H1 (cell line): Measurements from ENCODE around the gene DIS3L. TPM values are rescaled to one million over a fixed set of nuclear protein-coding genes. Genes with fewer than 3 reads are reported as not detected.

Experiments
- CTCF ChIA-PET: fragments of 300-600 bp; sonication (Branson Sonifier 250); formaldehyde crosslinking; loops from one replicate; lab custom pipeline; 2021; ENCODE audit not compliant: partially characterized antibody; lab: Charles Lee
- POLR2A ChIA-PET: fragments of 300-600 bp; sonication (Branson Sonifier 250); formaldehyde crosslinking; loops from one replicate; lab custom pipeline; 2021; ENCODE audit warnings: inconsistent platforms; ENCODE audit not compliant: partially characterized antibody; lab: Charles Lee
- DNase-seq, 2 experiments: peaks; one replicate each; pipeline versions ENCODE4 v3.0.0 to v3.0.0-alpha.2; 2010 to 2022; ENCODE audit warnings: low spot score in 2 of 2, low read depth in 1 of 2, mixed read lengths in 1 of 2
- FAIRE-seq: peaks from 2 replicates; lab custom pipeline; 2011; peaks lifted over from hg19 to GRCh38; lab: Jason Lieb, UNC
- H2AFZ ChIP-seq: 2 replicates; pipeline ENCODE4 v1.8.1; 2012; ENCODE audit warnings: low read length, inconsistent platforms
- H2AK5ac ChIP-seq: 2 replicates; pipeline ENCODE4 v1.6.1; 2013; ENCODE audit warnings: low read depth, low read length
- H2BK120ac ChIP-seq: replicated peaks from 2 replicates; pipeline ENCODE3; 2013; ENCODE audit warnings: low read depth, low read length, inconsistent platforms
- H2BK12ac ChIP-seq: 2 replicates; pipeline ENCODE4 v1.6.1; 2013; ENCODE audit warnings: low read depth, low read length
- H2BK15ac ChIP-seq: 2 replicates; pipeline ENCODE4 v1.6.1; 2013; ENCODE audit warnings: low read length
- H2BK20ac ChIP-seq: 2 replicates; pipeline ENCODE4 v1.6.1; 2013; ENCODE audit warnings: low read length
- H2BK5ac ChIP-seq: 2 replicates; pipeline ENCODE4 v1.6.1; 2013; ENCODE audit warnings: low read depth, low read length
- H3K14ac ChIP-seq: 2 replicates; pipeline ENCODE4 v1.6.1; 2013; ENCODE audit warnings: inconsistent platforms; ENCODE audit not compliant: insufficient read length
- H3K18ac ChIP-seq: 2 replicates; pipeline ENCODE4 v1.6.1; 2013; ENCODE audit warnings: low read length; ENCODE audit errors: extremely low read depth
- H3K23ac ChIP-seq: 2 replicates; pipeline ENCODE4 v1.6.1; 2013; ENCODE audit warnings: inconsistent platforms; ENCODE audit not compliant: insufficient read length
- H3K23me2 ChIP-seq: 2 replicates; pipeline ENCODE4 v1.6.1; 2013; ENCODE audit warnings: low read depth, low read length
- H3K27ac ChIP-seq: 2 replicates; pipeline ENCODE4 v1.6.1; 2011; ENCODE audit warnings: low read depth, low read length, inconsistent platforms
- H3K27me3 ChIP-seq, 4 experiments: replicated peaks in 1 of 4; 1 replicate in 1 of 4; 2 replicates in 3 of 4; pipeline versions ENCODE4 v1.6.1 to v1.8.1; 2011 to 2013; ENCODE audit warnings: low read length in 3 of 4, mild to moderate bottlenecking in 3 of 4, inconsistent platforms in 2 of 4, mixed read lengths in 2 of 4, moderate library complexity in 1 of 4; ENCODE audit not compliant: control insufficient read depth in 3 of 4, insufficient read depth in 3 of 4; ENCODE audit errors: extremely low read depth in 1 of 4
- H3K36me3 ChIP-seq, 4 experiments: 2 replicates each; pipeline versions ENCODE4 v1.6.1 to v1.8.1; 2011 to 2013; ENCODE audit warnings: mild to moderate bottlenecking in 4 of 4, low read length in 3 of 4, moderate library complexity in 2 of 4, control low read depth in 1 of 4, inconsistent platforms in 1 of 4; ENCODE audit not compliant: insufficient read depth in 4 of 4, control insufficient read depth in 2 of 4
- H3K4ac ChIP-seq: replicated peaks from 2 replicates; pipeline ENCODE3; 2013; ENCODE audit warnings: low read length, low read depth, mixed read lengths, inconsistent platforms; ENCODE audit not compliant: insufficient read length
- H3K4me1 ChIP-seq, 4 experiments: replicated peaks in 1 of 4; 1 replicate in 1 of 4; 2 replicates in 3 of 4; pipeline versions ENCODE4 v1.6.1 to v1.8.1; 2011 to 2013; ENCODE audit warnings: low read length in 3 of 4, inconsistent platforms in 2 of 4, mixed read lengths in 1 of 4; ENCODE audit not compliant: insufficient read depth in 4 of 4, control insufficient read depth in 3 of 4
- H3K4me2 ChIP-seq, 2 experiments: 2 replicates each; pipeline versions ENCODE4 v1.6.1 to v1.8.1; 2011 to 2013; ENCODE audit warnings: low read depth in 2 of 2, low read length in 2 of 2, control low read depth in 1 of 2, inconsistent platforms in 1 of 2, mild to moderate bottlenecking in 1 of 2; ENCODE audit not compliant: insufficient read depth in 1 of 2
- H3K4me3 ChIP-seq, 4 experiments: fragments of 200-600, 300-600 bp in 1 of 4; sonication (generic), shearing (Covaris generic), sonication (Bioruptor Twin) in 1 of 4; 2 replicates each; pipeline versions ENCODE4 v1.5.1 to v1.8.1; 2011 to 2016; ENCODE audit warnings: low read length in 4 of 4, low read depth in 3 of 4, control low read depth in 2 of 4, inconsistent platforms in 2 of 4, mild to moderate bottlenecking in 2 of 4, mixed read lengths in 1 of 4, moderate library complexity in 1 of 4; ENCODE audit not compliant: insufficient read depth in 2 of 4; ENCODE audit errors: extremely low read depth in 1 of 4
- H3K56ac ChIP-seq: replicated peaks from 2 replicates; pipeline ENCODE3; 2013; ENCODE audit warnings: low read depth, mild to moderate bottlenecking, mixed read lengths, low read length, inconsistent platforms; ENCODE audit not compliant: insufficient read length
- H3K79me1 ChIP-seq: 2 replicates; pipeline ENCODE4 v1.6.1; 2013; ENCODE audit warnings: low read depth, low read length, control low read depth
- H3K79me2 ChIP-seq, 2 experiments: 2 replicates each; pipeline versions ENCODE4 v1.6.1 to v1.8.1; 2012 to 2013; ENCODE audit warnings: low read length in 2 of 2, mild to moderate bottlenecking in 2 of 2, inconsistent platforms in 1 of 2; ENCODE audit not compliant: insufficient read depth in 2 of 2, control insufficient read depth in 1 of 2
- H3K9ac ChIP-seq, 4 experiments: replicated peaks in 1 of 4; 1 replicate in 1 of 4; 2 replicates in 3 of 4; pipeline versions ENCODE4 v1.6.1 to v1.8.1; 2011 to 2013; ENCODE audit warnings: low read depth in 3 of 4, low read length in 3 of 4, control low read depth in 2 of 4, mild to moderate bottlenecking in 2 of 4, moderate library complexity in 2 of 4, inconsistent platforms in 1 of 4; ENCODE audit errors: extremely low read depth in 1 of 4
- H3K9me3 ChIP-seq, 2 experiments: 2 replicates each; pipeline versions ENCODE4 v1.6.1 to v1.8.1; 2012 to 2013; ENCODE audit warnings: mild to moderate bottlenecking in 2 of 2, moderate library complexity in 2 of 2, control low read depth in 1 of 2, inconsistent platforms in 1 of 2, low read depth in 1 of 2, low read length in 1 of 2, mixed read lengths in 1 of 2; ENCODE audit not compliant: insufficient read depth in 2 of 2
- H4K20me1 ChIP-seq, 2 experiments: replicated peaks in 1 of 2; 2 replicates each; pipeline versions ENCODE3 to v1.8.1; 2011 to 2013; ENCODE audit warnings: inconsistent platforms in 2 of 2, low read length in 2 of 2, mild to moderate bottlenecking in 1 of 2; ENCODE audit not compliant: insufficient read depth in 2 of 2, control insufficient read depth in 1 of 2
- H4K5ac ChIP-seq: 2 replicates; pipeline ENCODE4 v1.6.1; 2013; ENCODE audit warnings: low read length, low read depth, mixed read lengths, inconsistent platforms; ENCODE audit not compliant: insufficient read length
- H4K8ac ChIP-seq: 2 replicates; pipeline ENCODE4 v1.8.0; 2013; ENCODE audit warnings: mild to moderate bottlenecking, moderate library complexity, low read length, inconsistent platforms; ENCODE audit not compliant: insufficient read depth; ENCODE audit errors: extremely low read depth
- H4K91ac ChIP-seq: replicated peaks from 2 replicates; pipeline ENCODE3; 2013; ENCODE audit warnings: low read length, mixed read lengths, inconsistent platforms; ENCODE audit not compliant: insufficient read length
- CEBPB ChIP-seq: IDR thresholded peaks from 2 replicates; pipeline ENCODE4 v1.6.1; 2012; ENCODE audit warnings: low read depth, low read length
- CHD1 ChIP-seq: IDR thresholded peaks from 2 replicates; pipeline ENCODE4 v1.6.1; 2012; ENCODE audit warnings: low read depth, low read length, improper control_type of control experiment
- EGR1 ChIP-seq: IDR thresholded peaks from 2 replicates; pipeline ENCODE4 v1.6.1; 2011; ENCODE audit warnings: low read depth, low read length, borderline replicate concordance
- EZH2 ChIP-seq: fragments of 200-600 bp; sonication (generic); IDR thresholded peaks from 2 replicates; pipeline ENCODE4 v1.7.1; 2012; ENCODE audit warnings: low read depth, mild to moderate bottlenecking, moderate library complexity, low read length, inconsistent platforms; ENCODE audit not compliant: severe bottlenecking
- JUN ChIP-seq: IDR thresholded peaks from 2 replicates; pipeline ENCODE4 v1.6.1; 2011; ENCODE audit warnings: low read depth, mild to moderate bottlenecking, improper control_type of control experiment, low read length
- MAX ChIP-seq: IDR thresholded peaks from 2 replicates; pipeline ENCODE4 v1.6.1; 2012; ENCODE audit warnings: inconsistent platforms
- NANOG ChIP-seq: IDR thresholded peaks from 2 replicates; pipeline ENCODE4 v1.6.1; 2011; ENCODE audit warnings: low read length, low read depth, mild to moderate bottlenecking, inconsistent platforms; ENCODE audit not compliant: insufficient read depth, poor library complexity, severe bottlenecking
- POLR2A ChIP-seq, 2 experiments: IDR thresholded peaks; 1 replicate in 1 of 2; 2 replicates in 1 of 2; pipeline ENCODE4 v1.6.1; 2011; ENCODE audit warnings: low read depth in 2 of 2, low read length in 2 of 2, mild to moderate bottlenecking in 2 of 2; ENCODE audit errors: control extremely low read depth in 1 of 2
- RXRA ChIP-seq: IDR thresholded peaks from 2 replicates; pipeline ENCODE4 v1.6.1; 2011; ENCODE audit warnings: low read depth, mild to moderate bottlenecking, low read length, moderate library complexity; ENCODE audit not compliant: insufficient read depth
- SAP30 ChIP-seq: fragments of 300-600 bp; sonication (generic); IDR thresholded peaks from 2 replicates; pipeline ENCODE4 v1.7.1; 2012; ENCODE audit warnings: low read length, moderate library complexity, mild to moderate bottlenecking, inconsistent platforms; ENCODE audit not compliant: insufficient read depth, insufficient replicate concordance
- SIX5 ChIP-seq: IDR thresholded peaks from 2 replicates; pipeline ENCODE4 v1.6.1; 2011; ENCODE audit warnings: mild to moderate bottlenecking, low read depth, low read length
- SP1 ChIP-seq: IDR thresholded peaks from 2 replicates; pipeline ENCODE4 v1.6.1; 2011; ENCODE audit warnings: low read depth, low read length
- SRF ChIP-seq: IDR thresholded peaks from 2 replicates; pipeline ENCODE4 v1.6.1; 2011; ENCODE audit warnings: mild to moderate bottlenecking, low read depth, low read length, moderate library complexity
- TEAD4 ChIP-seq: IDR thresholded peaks from 2 replicates; pipeline ENCODE4 v1.6.1; 2012; ENCODE audit warnings: low read depth, low read length, inconsistent platforms, mixed read lengths
- WGBS, 2 experiments: shearing (Covaris generic) in 1 of 2; methylation state at CpG; one replicate each; pipeline versions ENCODE4 v1.1.6 to v1.1.7; 2013 to 2015; ENCODE audit warnings: low lambda C conversion rate in 2 of 2, mixed read lengths in 2 of 2, inconsistent platforms in 1 of 2, low coverage in 1 of 2, missing lambda C conversion rate in 1 of 2; ENCODE audit not compliant: insufficient replicate concordance in 2 of 2, insufficient coverage in 1 of 2, insufficient read length in 1 of 2; ENCODE audit errors: extremely low coverage in 1 of 2, missing lambda C conversion rate in 1 of 2; 5-methylcytosine and 5-hydroxymethylcytosine counted together
- polyA plus RNA-seq, 7 experiments: library from polyadenylated mRNA; depleted of rRNA in 3 of 7; stranded (reverse) in 5 of 7; unstranded in 2 of 7; fragments of >200 nt in 5 of 7; fragments of 200-250 nt in 2 of 7; gene quantifications; 1 replicate in 5 of 7; 2 replicates in 1 of 7; 4 replicates in 1 of 7; pipeline versions ENCODE4 v1.2.1 to v1.2.3, GENCODE V29; 2011 to 2013; ENCODE audit warnings: missing spikeins in 2 of 7, mixed read lengths in 2 of 7
- total RNA-seq: library from RNA; stranded (reverse); fragmentation: NEBNext Ultra II Directional; extraction: Animal tissue kit (Norgen Biotek cat#: 25700); gene quantifications from 2 replicates; pipeline ENCODE4 v1.2.1, GENCODE V29; 2021

Gene DIS3L
- total and polyA plus RNA-seq, 2 of the 8 experiments (the other 6 are each of a cell fraction or from before 2014, with no cell fraction given), result 8.7 to 25.0 TPM

GRCh38 chr15:66269326-66270090, 23.9 kb upstream of the DIS3L start:
- Histone ChIP-seq H3K4ac (no peak overlapping the region), H3K4me3 (no peak overlapping the region), H3K56ac (no peak overlapping the region), H2BK15ac (no peak overlapping the region), H4K91ac (no peak overlapping the region), H3K18ac (no peak overlapping the region), H3K79me1 (no peaks in the 10 kb centered on the region), H3K4me1 (peaks cover 0 to 3% (median 0%) of the 10 kb centered on the region in 4 experiments; a peak in 2 of 7 replicates), H3K9me3 (no peaks in the 10 kb centered on the region), H3K36me3 (no peaks in the 10 kb centered on the region), H4K5ac (no peak overlapping the region), H3K27me3 (no peaks in the 10 kb centered on the region), H4K20me1 (no peaks in the 10 kb centered on the region), H3K14ac (no peak overlapping the region), H2AK5ac (no peak overlapping the region), H2AFZ (no peak overlapping the region), H3K79me2 (no peaks in the 10 kb centered on the region), H4K8ac (no peak overlapping the region), H3K23me2 (no peaks in the 10 kb centered on the region; the same call in 1 of the 2 replicates), H2BK20ac (no peak overlapping the region), H2BK5ac (no peak overlapping the region), H3K27ac (no peak overlapping the region), H3K23ac (no peak overlapping the region), H2BK120ac (no peak overlapping the region), H3K9ac (no peak overlapping the region), H2BK12ac (no peak overlapping the region), H3K4me2 (no peak overlapping the region)
- POLR2A ChIA-PET, result no interaction called here
- WGBS, 2 experiments, result 77 to 100% methylated on average over 2 to 13 of the region's 13 CpGs
- no peak for FAIRE-seq
- CTCF ChIA-PET, result interaction anchor here (1.0 to 1.3 kb wide), 5 partner anchors 10 to 263 kb away, joined by 3 to 6 read pairs (median 3); no protein-coding TSS in a partner anchor
- DNase-seq, result no peak
- TF ChIP-seq EGR1 (no peak), CHD1 (no peak), JUN (no peak), POLR2A (IDR thresholded peaks at IDR 0.05; ENCODE audit: control extremely low read depth in 1 of 2, low read depth in 2 of 2, low read length in 2 of 2) (no peak), SIX5 (no peak), SP1 (no peak), TEAD4 (no peak), EZH2 (no peak), RXRA (no peak), SRF (no peak), SAP30 (no peak), NANOG (no peak), CEBPB (no peak), MAX (no peak)
